Measurements from ENCODE around the gene ARHGEF25. TPM values are rescaled to one million over a fixed set of nuclear protein-coding genes. Genes with fewer than 3 reads are reported as not detected.

Gene ARHGEF25
- total and polyA plus RNA-seq, 2 of the 13 experiments (the other 11 are each of a cell fraction or from before 2014, with no cell fraction given) = 11.5 to 12.5 TPM

DNA sequence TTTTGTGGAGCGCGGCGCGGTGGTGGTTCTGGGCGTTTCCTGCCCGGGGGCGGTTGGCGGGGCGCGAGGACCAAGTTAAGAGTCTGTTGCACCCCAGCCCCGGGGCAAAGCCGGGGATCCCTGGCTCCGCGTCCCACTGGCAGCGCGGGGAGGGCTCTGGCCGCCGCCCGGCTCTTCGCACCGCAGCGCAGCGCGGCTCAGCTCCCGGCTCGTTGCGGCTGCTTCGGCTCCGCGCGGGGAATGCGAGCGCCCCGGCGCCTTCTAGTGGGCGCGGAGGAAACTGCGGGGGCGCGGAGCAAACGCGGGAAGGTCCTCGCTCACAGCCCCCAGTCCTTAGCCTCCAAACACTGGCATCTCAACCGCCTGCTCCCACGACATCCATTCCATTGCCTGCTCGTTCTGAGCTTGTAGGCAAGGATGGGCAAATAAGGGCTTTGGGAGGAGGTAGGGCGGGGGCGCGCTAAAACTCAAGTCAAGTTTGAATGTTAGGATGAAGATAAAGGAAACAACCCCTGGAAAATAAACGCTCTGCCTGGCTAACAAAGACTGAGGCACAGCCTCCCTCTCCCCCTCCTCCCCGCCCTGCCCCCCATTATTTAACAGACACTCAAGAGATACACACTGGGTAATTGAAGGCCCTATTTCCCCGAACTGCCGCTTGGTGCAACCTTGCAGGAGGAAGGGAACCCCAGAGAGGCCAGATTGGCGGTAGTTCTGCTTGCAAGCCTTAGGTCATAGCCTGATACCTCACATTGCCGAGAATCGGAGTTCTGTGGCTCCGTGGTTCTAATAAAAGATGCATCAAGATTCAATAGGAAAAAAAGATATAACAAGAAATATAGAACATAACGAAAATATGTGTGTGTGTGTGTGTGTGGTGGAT, 22.0 kb downstream of the ARHGEF25 start, which contains the start of gene B4GALNT1 (continued):
- no peak for TF ChIP-seq GATA4 (IDR thresholded peaks at IDR 0.05; ENCODE audit: borderline replicate concordance, low read depth)
- no peak; the same call in 1 of the 2 replicates for TF ChIP-seq POGZ (CRISPR knock-in tag; IDR thresholded peaks at IDR 0.05)
- TF ChIP-seq, protein P1, sequence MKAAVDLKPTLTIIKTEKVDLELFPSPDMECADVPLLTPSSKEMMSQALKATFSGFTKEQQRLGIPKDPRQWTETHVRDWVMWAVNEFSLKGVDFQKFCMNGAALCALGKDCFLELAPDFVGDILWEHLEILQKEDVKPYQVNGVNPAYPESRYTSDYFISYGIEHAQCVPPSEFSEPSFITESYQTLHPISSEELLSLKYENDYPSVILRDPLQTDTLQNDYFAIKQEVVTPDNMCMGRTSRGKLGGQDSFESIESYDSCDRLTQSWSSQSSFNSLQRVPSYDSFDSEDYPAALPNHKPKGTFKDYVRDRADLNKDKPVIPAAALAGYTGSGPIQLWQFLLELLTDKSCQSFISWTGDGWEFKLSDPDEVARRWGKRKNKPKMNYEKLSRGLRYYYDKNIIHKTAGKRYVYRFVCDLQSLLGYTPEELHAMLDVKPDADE (CRISPR knock-in tag; IDR thresholded peaks at IDR 0.05) = no peak
- TF ChIP-seq, protein P2, sequence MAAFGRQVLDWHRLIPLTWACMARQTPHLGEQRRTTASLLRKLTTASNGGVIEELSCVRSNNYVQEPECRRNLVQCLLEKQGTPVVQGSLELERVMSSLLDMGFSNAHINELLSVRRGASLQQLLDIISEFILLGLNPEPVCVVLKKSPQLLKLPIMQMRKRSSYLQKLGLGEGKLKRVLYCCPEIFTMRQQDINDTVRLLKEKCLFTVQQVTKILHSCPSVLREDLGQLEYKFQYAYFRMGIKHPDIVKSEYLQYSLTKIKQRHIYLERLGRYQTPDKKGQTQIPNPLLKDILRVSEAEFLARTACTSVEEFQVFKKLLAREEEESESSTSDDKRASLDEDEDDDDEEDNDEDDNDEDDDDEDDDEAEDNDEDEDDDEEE (CRISPR knock-in tag; IDR thresholded peaks at IDR 0.05) = 0 out of 2 replicates have a peak, but pooled peaks have one; percentile 75
- no peak for TF ChIP-seq HDAC6 (IDR thresholded peaks at IDR 0.05; ENCODE audit: low read depth, low read length)
- TF ChIP-seq PRPF4 (IDR thresholded peaks at IDR 0.05; ENCODE audit: low read depth, low read length, poor library complexity, severe bottlenecking) = no peak
- TF ChIP-seq ZMYM4 (CRISPR knock-in tag; IDR thresholded peaks at IDR 0.05) = peak; percentile 57; the same call in 1 of the 2 replicates
- TF ChIP-seq ZSCAN31 (CRISPR knock-in tag; IDR thresholded peaks at IDR 0.05; ENCODE audit: low read depth) = no peak
- TF ChIP-seq, protein P3, sequence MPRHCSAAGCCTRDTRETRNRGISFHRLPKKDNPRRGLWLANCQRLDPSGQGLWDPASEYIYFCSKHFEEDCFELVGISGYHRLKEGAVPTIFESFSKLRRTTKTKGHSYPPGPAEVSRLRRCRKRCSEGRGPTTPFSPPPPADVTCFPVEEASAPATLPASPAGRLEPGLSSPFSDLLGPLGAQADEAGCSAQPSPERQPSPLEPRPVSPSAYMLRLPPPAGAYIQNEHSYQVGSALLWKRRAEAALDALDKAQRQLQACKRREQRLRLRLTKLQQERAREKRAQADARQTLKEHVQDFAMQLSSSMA (CRISPR knock-in tag; IDR thresholded peaks at IDR 0.05) = no peak
- no peak for TF ChIP-seq YEATS2 (CRISPR knock-in tag; IDR thresholded peaks at IDR 0.05; ENCODE audit: borderline replicate concordance)
- TF ChIP-seq NR2C2 (CRISPR knock-in tag; IDR thresholded peaks at IDR 0.05; ENCODE audit: borderline replicate concordance) = no peak
- no peak for TF ChIP-seq CENPT (CRISPR knock-in tag; IDR thresholded peaks at IDR 0.05; ENCODE audit: low read depth)
- no peak for TF ChIP-seq TCF12 (IDR thresholded peaks at IDR 0.05)
- no peak for TF ChIP-seq TCF12 (CRISPR knock-in tag; IDR thresholded peaks at IDR 0.05)
- no peak for TF ChIP-seq FOXK2 (IDR thresholded peaks at IDR 0.05)
- TF ChIP-seq CCDC6 (CRISPR knock-in tag; IDR thresholded peaks at IDR 0.05) = 0 out of 2 replicates have a peak, but pooled peaks have one; percentile 41
- TF ChIP-seq AGO1 (IDR thresholded peaks at IDR 0.05; ENCODE audit: low read depth, low read length, poor library complexity, severe bottlenecking) = no peak
- TF ChIP-seq JUN (CRISPR knock-in tag; IDR thresholded peaks at IDR 0.05) = 0 out of 2 replicates have a peak, but pooled peaks have one; percentile 40
- TF ChIP-seq FOXK1 (CRISPR knock-in tag; IDR thresholded peaks at IDR 0.05; ENCODE audit: borderline replicate concordance, low read depth) = no peak
- no peak for TF ChIP-seq TBL1XR1 (IDR thresholded peaks at IDR 0.05; ENCODE audit: borderline replicate concordance, low read length, partially characterized antibody)
- TF ChIP-seq, protein P4, sequence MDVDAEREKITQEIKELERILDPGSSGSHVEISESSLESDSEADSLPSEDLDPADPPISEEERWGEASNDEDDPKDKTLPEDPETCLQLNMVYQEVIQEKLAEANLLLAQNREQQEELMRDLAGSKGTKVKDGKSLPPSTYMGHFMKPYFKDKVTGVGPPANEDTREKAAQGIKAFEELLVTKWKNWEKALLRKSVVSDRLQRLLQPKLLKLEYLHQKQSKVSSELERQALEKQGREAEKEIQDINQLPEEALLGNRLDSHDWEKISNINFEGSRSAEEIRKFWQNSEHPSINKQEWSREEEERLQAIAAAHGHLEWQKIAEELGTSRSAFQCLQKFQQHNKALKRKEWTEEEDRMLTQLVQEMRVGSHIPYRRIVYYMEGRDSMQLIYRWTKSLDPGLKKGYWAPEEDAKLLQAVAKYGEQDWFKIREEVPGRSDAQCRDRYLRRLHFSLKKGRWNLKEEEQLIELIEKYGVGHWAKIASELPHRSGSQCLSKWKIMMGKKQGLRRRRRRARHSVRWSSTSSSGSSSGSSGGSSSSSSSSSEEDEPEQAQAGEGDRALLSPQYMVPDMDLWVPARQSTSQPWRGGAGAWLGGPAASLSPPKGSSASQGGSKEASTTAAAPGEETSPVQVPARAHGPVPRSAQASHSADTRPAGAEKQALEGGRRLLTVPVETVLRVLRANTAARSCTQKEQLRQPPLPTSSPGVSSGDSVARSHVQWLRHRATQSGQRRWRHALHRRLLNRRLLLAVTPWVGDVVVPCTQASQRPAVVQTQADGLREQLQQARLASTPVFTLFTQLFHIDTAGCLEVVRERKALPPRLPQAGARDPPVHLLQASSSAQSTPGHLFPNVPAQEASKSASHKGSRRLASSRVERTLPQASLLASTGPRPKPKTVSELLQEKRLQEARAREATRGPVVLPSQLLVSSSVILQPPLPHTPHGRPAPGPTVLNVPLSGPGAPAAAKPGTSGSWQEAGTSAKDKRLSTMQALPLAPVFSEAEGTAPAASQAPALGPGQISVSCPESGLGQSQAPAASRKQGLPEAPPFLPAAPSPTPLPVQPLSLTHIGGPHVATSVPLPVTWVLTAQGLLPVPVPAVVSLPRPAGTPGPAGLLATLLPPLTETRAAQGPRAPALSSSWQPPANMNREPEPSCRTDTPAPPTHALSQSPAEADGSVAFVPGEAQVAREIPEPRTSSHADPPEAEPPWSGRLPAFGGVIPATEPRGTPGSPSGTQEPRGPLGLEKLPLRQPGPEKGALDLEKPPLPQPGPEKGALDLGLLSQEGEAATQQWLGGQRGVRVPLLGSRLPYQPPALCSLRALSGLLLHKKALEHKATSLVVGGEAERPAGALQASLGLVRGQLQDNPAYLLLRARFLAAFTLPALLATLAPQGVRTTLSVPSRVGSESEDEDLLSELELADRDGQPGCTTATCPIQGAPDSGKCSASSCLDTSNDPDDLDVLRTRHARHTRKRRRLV (CRISPR knock-in tag; IDR thresholded peaks at IDR 0.05) = no peak
